ENCODE measurements around the gene CD44. TPM values are rescaled to one million over a fixed set of nuclear protein-coding genes. Genes with fewer than 3 reads are reported as not detected.
A peak's percentile ranks its signal among the peaks of the same experiment; 100 is the strongest.
"Not testable (repeated sequence)": the region's sequence is repeated elsewhere in the genome, so short reads cannot be mapped to it uniquely, and the experiment has no call there.

The CD44 gene
- total RNA-seq: 55.6 TPM
- long read RNA-seq, full-length matches to known transcripts: 17 of 41 reads
- long read RNA-seq, partial matches to known transcripts: 3 of 41 reads
- long read RNA-seq, other reads (novel, unspliced or antisense): 21 of 41 reads

DNA sequence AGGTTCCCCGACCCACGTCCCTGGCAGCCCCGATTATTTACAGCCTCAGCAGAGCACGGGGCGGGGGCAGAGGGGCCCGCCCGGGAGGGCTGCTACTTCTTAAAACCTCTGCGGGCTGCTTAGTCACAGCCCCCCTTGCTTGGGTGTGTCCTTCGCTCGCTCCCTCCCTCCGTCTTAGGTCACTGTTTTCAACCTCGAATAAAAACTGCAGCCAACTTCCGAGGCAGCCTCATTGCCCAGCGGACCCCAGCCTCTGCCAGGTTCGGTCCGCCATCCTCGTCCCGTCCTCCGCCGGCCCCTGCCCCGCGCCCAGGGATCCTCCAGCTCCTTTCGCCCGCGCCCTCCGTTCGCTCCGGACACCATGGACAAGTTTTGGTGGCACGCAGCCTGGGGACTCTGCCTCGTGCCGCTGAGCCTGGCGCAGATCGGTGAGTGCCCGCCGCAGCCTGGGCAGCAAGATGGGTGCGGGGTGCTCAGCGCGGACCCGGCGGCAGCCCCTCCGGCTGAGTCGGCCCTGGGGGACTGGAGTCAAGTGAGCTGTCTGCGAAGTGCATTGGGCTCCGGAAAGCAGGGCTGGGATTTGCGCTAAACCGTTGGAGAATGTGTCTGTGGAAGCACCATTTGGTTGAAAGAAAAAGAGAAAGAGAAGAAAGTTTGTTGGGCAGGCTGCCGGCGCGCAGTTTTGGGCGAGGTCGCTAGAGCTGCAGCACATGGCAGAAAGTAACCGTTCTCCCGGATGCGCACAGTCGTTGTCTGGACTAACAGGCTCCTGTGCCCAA lies at the start of gene CD44:
CD44 (plus strand) TSS at position 229 of the 779 bp plus-strand sequence; CDS start at position 362, 133 bp downstream.
- intact Hi-C loops (cut with DNase I): no loop called here

DNA sequence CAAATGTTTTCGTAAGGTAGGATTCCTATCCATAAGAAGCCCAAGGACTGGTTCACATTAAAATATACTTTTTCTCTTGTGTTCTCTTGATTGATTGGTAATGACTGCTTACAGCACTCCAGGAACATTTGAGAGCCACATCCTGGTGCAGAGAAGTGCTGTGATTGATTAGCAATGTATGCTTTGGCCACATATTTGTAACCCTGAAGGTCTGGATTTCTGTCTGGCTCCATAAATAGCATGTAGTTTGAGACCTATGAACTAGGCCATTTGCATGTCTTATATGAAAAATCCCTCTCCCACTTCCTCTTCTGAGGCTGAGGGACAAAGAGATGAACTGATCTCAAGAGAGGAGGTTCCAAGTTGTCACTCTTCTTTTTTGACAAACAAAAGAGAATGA lies 49.3 kb upstream of the CD44 start:
- no peak for DNase-seq (ENCODE audit: low spot score)
- intact Hi-C loops (cut with DNase I): no loop called here

More for the DNA sequence above, at the start of gene CD44:
- DNase-seq (ENCODE audit: low spot score): peak; percentile 89

DNA sequence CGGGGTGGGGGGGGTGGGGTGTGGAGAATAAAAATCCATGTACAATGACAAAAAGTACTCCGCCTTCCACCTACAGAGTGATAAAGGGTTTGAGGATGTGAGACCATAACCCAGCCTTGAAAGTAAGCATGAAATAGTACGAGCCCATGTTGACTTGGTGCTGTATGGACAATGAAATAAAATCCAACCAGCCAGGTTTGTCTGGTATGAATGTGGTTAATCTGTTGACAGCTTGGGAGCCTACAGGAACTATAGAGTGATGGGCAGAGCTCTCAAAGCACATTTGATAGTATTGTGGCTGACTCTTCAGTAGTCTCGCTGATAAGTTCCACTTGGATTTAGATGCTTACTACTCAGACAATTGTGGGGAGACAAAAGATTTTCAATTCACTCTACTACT lies 48.8 kb upstream of the CD44 start:
- no peak for DNase-seq (ENCODE audit: low spot score)
- intact Hi-C loops (cut with DNase I): no loop called here

DNA sequence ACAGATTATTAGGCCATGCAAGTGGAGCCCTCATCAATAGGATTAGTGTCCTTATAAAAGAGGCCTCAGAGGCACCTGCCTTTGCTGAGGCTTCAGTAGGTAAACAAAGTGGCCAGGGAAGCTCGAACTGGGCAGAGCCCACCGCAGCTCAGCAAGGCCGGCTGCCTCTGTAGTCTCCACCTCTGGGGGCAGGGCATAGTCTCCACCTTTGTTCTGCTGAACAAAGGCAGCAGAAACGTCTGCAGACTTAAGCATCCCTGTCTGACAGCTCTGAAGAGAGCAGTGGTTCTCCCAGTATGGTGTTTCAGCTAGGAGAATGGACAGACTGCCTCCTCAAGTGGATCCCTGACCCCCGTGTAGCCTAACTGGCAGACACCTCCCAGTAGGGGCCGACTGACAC lies 48.0 kb upstream of the CD44 start:
- intact Hi-C loops (cut with DNase I); DNase-seq (ENCODE audit: low spot score): not testable (repeated sequence)

DNA sequence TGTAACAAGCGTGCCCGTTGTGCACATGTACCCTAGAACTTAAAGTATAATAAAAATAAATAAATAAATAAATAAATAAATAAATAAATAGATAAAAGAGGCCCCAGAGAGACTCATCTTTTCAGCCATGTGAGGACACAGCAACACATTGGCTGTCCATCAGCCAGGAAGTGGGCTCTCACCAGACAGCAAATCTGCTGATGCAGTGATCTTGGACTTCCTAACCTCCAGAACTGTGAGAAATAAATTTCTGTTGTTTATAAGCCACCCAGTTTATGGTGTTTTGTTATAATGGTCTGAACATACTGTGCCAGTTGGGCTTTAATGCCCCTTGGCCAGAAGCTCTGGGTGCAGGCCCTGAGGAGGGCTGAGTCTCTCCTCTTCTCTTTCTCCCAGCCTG lies 42.2 kb upstream of the CD44 start:
- DNase-seq (ENCODE audit: low spot score): no peak
- intact Hi-C loops (cut with DNase I): loop anchor here (5.0 kb wide), 1 partner anchor 151 kb away; no protein-coding TSS in a partner anchor

DNA sequence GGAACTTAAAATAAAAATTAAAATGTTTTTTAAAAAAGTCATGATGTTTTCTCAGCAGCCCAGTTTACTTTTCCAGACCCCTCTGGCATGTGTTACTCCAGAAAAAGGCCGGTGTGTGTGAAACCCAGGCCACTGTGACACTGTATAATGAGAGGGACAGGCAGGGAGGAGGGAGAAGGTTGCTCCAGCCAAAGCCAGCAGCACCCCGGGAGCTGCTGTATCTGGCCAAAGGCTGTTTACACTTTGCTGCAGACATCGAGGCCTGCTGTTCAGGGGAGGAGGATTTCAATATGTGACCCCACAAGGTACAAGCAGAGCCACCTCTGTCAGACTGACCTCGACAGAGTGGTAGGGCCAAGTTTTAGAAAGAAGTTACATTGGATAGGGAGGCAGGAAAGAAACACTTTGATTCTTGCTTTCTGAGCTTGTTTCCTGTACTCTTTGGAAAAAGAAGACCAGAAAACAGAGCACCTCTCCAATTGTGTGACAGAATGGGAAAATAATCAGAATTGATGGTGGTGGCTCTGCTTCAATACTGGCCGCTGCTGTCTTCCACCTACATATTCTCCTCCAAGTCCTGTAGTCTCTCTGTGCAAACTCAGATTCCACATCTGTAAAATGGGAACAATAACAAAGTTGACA lies 41.0 kb upstream of the CD44 start:
- intact Hi-C loops (cut with DNase I): loop anchor here (5.0 kb wide), 1 partner anchor 149 kb away; no protein-coding TSS in a partner anchor

DNA sequence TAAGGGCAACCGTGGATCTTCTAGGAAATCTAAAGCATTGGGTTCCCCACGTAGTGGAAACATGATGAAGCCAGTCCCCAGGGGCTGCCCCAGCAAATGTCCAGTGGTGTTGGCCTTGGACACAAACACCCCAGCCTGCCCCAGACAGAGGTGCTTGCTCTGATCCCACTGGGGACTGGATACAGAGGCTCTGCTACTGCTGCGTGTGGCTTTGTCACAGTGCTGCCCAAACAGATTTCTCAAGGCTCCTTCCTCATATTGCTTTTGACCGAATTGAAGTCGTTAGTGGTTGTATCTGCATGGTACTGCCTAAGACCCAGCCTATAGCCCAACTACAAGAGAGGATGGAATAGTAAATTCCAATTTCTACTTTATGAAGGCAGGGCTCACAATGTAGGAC lies 40.1 kb upstream of the CD44 start:
- DNase-seq (ENCODE audit: low spot score): no peak
- intact Hi-C loops (cut with DNase I): loop anchor here (5.0 kb wide), 1 partner anchor 148 kb away; no protein-coding TSS in a partner anchor

More for the DNA sequence above, 41.0 kb upstream of the CD44 start:
- DNase-seq (ENCODE audit: low spot score): no peak

DNA sequence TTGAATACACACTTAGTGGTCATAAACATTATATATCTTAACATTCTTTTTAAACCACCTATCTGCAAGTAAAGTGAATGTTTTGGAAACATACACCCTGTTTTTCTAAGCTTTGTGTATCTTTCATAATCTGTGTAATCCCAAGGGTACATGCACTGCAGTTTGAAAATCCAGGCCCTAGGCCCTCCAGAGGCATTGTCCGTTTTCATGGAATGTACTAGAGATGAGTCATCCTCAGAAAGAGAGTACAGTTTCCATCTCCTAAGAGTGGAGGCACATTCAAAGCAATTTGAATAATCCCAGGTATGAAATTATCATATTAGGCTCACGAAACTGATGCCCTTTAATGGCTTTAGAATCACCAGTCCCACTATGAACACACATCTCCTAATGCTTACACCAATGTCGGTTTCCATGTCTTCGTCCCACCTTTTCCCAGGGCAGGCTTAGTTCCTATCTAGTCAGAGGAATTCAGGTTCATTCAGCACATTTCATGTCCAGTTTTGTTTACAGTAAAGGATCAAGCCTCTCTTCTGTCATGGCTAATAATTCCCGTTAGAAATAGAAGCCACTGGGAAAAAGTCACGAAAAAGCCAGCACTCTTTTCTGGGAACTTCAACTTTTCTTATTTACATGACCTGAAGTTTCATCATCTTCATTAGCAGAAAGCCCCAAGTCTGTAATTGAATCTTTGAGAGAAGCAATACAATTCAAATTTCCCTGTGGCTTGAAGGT lies 39.5 kb upstream of the CD44 start:
- intact Hi-C loops (cut with DNase I): loop anchor here (5.0 to 10.0 kb wide), 4 partner anchors 58 to 265 kb away; no protein-coding TSS in a partner anchor
- no peak for DNase-seq (ENCODE audit: low spot score)

DNA sequence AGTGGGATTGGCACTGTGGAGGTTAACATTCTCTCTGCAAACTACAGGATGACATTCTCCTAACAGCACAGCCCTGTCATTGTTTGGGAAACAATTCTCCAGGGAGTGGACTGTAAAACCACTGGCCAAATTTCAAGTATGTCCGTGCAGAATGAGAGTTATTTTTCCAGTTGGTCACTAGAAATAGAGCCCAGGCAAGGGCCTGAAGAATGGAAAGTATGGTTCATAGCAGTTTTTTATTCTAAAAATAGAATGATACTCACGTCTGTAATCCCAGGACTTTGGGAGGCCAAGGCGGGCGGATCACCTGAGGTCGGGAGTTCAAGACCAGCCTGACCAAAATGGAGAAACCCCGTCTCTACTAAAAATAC lies 39.0 kb upstream of the CD44 start:
- DNase-seq (ENCODE audit: low spot score): no peak
- intact Hi-C loops (cut with DNase I): loop anchor here (5.0 to 10.0 kb wide), 3 partner anchors 57 to 265 kb away; no protein-coding TSS in a partner anchor

DNA sequence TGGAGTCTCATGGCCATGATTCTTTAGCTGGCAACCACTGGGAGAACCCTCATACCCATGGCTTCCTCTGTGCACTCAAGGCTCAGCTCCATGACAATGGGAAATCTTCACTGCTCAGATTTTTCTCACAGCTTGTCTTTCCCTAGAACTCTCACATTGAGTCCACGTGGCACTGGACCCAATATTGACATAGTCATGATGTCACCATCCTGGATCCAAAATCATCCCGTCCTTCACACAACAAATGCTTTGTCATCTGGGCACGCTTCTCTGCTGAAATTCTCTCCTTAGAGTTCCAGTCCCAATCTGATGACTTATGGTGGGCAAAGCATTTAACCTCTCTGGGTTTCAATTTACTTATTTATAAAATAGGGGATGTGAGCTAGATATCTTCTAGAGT lies 37.7 kb upstream of the CD44 start:
- intact Hi-C loops (cut with DNase I): loop anchor here (5.0 to 10.0 kb wide), 3 partner anchors 56 to 264 kb away; no protein-coding TSS in a partner anchor
- DNase-seq (ENCODE audit: low spot score): no peak

DNA sequence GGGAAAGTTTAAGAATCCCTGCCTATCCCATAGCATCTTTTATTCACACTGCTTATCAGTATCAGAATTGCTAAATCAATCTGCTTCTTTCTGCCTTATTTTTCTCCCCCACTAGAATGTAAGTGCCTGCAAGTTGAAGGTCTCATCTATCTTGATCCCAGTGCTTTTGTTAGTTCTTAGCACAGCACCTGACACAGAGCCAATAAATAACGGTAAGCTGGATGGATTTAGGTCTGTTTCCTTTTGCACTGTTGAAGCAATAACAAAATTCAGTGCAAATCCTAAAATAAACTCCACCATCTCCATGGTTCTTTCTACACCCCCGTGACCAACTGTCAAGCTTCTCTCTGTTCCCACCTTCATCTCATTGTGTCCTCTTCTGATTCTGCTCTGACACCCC lies 36.7 kb upstream of the CD44 start:
- intact Hi-C loops (cut with DNase I): loop anchor here (5.0 to 10.0 kb wide), 3 partner anchors 55 to 263 kb away; no protein-coding TSS in a partner anchor

DNA sequence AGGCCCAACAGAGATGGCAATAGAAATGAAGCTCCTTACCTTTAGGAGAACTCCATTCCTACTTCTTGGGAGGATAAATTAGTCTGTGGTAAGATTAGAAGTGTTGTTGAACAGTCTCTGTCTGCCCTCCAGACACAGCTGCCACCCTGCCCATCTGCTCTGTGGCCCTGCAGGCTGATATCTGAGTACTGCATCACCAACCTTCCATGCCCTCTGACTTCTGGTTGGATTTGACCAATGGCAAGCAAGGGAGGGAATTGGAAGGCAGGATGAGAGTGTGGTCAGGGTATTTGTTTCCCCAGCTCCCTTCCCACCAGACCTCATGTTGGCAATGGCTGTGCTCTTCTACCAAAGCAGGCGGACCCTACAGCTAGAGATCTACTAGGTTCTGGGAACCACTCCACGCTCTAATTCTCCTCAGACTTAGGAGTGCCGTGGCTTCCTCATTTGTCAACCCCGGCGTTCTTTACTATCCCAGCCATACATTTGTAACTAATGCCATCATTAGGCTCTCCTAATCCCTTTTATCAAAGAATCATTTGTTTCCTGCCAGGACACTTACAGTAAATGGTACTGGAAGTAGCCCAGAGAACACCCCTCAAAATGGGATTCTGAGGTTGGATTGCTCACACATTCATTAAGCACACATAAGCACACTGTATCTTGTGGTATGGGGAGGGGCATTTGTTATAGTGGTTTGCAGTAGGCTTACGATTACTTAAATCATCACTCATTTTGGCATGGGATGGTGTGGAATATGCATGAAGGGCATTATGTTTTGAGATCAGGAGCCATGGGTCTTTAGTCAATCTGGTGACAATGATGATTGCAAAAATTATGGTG lies 35.4 kb upstream of the CD44 start:
- DNase-seq (ENCODE audit: low spot score): no peak
- intact Hi-C loops (cut with DNase I): loop anchor here (5.0 to 10.0 kb wide), 3 partner anchors 54 to 261 kb away; no protein-coding TSS in a partner anchor

More for the DNA sequence above, 36.7 kb upstream of the CD44 start:
- no peak for DNase-seq (ENCODE audit: low spot score)

DNA sequence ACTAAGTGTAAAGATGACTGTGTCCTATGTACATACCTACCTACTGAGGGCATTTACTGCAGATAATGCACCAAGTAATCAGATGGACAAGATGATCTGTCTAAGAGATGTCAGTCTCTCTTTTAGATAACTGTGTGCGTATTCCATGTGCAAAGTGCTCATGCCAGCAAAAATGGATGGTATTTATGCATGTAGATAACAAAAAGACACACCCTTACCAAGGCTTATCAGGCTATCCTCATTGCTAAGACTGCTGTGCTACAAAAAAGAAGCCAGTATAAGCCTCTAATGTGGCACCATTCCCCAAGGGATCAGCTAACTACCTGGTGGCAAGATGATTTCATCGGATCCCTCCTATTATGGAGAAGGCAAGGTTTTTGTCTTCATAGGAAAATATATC lies 34.3 kb upstream of the CD44 start:
- intact Hi-C loops (cut with DNase I): loop anchor here (5.0 to 10.0 kb wide), 3 partner anchors 53 to 260 kb away; no protein-coding TSS in a partner anchor
- DNase-seq (ENCODE audit: low spot score): no peak

DNA sequence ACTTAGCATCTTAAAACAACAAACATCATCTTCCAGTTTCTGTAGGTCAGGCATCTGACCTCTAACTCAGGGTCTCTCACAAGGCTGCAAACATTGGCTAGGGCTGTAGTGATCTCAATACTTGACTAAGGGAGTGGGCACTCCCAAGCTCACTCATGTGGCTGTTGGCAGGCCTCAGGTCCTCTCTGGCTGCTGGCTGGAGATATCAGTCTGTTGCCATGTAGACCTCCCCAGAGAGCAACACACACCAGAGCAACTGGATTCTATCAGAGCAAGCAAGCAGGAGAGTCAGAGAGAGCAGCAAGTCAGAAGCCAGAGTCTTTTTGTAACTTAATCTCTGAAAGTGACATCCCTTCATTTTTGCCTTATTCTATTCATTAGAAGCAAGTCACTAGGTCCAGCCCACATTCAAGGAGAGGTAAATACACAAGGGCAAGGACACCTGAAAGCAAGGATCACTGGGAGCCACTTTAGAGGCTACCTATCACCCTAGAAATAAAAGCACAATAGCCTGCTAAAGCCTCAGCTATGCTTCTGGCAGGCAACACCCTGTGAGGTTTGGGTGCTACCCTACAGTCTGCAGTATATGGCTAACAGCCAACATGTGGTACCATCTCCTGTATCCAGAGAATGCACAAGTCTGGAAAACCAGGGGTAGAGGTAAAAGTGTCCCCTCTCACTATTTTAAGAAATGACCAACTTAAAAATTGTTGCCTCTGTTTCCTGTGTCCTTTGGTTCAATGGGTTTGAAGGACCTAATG lies 33.5 kb upstream of the CD44 start:
- intact Hi-C loops (cut with DNase I): loop anchor here (10.0 kb wide), 1 partner anchor 259 kb away; no protein-coding TSS in a partner anchor
- no peak for DNase-seq (ENCODE audit: low spot score)

DNA sequence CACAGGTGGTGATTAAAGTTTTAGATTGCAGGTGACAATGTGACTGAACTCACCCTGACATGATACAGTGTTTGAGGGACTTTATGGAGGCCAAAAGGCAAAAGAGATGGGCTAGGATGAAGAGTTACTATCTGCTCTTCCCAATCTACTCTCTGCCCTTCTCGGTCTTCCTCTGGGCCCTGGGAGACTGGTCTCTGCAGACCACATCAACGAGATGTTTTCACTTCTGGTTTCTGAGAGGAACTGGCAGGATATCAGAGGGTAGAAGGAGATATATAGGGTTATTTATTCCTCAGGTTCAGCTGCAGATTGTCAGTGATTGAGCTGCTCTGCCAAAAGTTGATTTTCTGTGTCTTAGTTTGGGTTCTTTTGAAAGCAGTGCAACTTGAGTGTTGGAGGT lies 32.4 kb upstream of the CD44 start:
- no peak for DNase-seq (ENCODE audit: low spot score)
- intact Hi-C loops (cut with DNase I): loop anchor here (10.0 kb wide), 1 partner anchor 258 kb away; no protein-coding TSS in a partner anchor

DNA sequence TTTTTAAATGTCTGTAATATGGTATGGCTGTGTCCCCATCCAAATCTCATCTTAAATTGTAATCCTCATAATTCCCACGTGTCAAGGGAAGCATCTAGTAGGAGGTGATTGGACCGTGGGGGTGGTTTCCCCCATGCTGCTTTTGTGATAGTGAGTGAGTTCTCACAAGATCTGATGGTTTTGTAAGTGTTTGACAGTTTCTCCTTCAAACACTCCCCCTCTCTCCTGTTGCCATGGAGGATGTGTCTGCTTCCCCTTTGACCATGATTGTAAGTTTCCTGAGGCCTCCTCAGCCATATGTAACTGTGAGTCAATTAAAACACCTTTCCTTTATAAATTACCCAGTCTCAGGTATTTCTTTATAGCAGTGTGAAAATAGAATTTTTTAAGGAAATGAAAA lies 31.1 kb upstream of the CD44 start:
- no peak for DNase-seq (ENCODE audit: low spot score)
- intact Hi-C loops (cut with DNase I): loop anchor here (10.0 kb wide), 1 partner anchor 257 kb away; no protein-coding TSS in a partner anchor

DNA sequence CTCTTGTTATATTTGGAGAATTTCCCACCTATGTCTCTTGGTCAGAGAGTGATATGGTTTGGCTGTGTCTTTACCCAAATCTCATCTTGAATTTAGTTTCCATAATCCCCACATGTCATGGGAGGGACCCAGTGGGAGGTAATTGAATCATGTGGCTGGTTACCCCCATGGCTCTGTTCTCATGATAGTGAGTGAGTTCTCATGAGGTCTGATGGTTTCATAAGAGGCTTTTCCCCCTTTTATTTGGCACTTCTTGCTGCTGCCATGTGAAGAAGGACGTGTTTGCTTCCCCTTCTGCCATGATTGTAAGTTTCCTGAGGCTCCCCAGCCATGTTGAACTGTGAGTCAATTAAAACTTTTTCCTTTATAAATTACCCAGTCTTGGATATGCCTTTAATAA lies 30.6 kb upstream of the CD44 start:
- DNase-seq (ENCODE audit: low spot score): not testable (repeated sequence)
- intact Hi-C loops (cut with DNase I): loop anchor here (10.0 kb wide), 1 partner anchor 256 kb away; no protein-coding TSS in a partner anchor

DNA sequence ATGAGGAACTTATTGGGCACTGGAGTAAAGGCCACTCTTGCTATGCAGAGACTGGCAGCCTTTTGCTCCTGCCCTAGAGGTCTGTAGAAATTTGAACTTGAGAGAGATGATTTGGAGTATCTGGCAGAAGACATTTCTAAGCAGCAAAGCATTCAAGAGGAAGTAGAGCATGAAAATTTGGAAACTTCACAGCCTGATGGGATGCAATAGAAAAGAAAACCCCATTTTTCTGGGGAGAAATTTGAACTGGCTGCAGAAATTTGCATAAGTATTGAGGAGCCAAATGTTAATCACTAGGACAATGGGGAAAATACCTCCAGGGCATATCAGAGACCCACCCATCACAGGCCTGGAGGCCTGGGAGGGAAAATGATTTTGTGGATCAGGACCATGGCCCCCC lies 29.9 kb upstream of the CD44 start:
- no peak for DNase-seq (ENCODE audit: low spot score)
- intact Hi-C loops (cut with DNase I): loop anchor here (10.0 kb wide), 1 partner anchor 256 kb away; no protein-coding TSS in a partner anchor

Data from cardiac septum (tissue), 1 donor.